LHCN-M2 (cell line): Measurements from ENCODE around the gene CHURC1. TPM values are rescaled to one million over a fixed set of nuclear protein-coding genes. Genes with fewer than 3 reads are reported as not detected.

Experiments
- DNase-seq: peaks from one replicate; pipeline ENCODE4 v3.0.0-alpha.2; 2012; ENCODE audit warnings: low read depth
- total RNA-seq: library from RNA; depleted of rRNA; stranded (reverse); fragments of >200 nt; gene quantifications from 2 replicates; pipeline ENCODE4 v1.2.3, GENCODE V29; 2014

Gene CHURC1
- total RNA-seq, 1 experiment from 2014 or later: 55.4 TPM

- DNase-seq: no peak
Observed at GRCh38 chr14:64956697-64957406, 42.6 kb downstream of the CHURC1 start.

GRCh38 chr14:64958201-64958600, 43.9 kb downstream of the CHURC1 start:
- no peak for DNase-seq

DNA sequence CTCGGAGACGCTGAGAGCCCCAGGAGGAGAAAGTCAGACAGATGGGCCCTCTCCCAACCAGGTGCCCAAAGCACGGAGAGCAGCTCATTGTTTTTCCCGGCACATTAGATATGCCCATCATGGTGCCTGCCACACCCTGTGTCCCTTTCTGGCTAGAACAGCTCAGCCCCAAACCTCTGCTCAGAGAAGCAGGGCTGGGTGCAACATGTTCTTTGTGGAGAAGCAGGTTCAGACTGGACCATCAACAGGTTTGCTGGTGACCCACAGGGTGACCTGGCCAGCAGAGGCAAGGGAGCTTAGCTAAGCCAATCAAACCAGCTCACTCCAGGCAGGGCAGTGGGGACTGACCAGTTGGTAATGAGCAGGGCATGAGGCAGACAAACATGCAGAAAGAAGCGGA, 44.5 kb downstream of the CHURC1 start:
- no peak for DNase-seq

DNA sequence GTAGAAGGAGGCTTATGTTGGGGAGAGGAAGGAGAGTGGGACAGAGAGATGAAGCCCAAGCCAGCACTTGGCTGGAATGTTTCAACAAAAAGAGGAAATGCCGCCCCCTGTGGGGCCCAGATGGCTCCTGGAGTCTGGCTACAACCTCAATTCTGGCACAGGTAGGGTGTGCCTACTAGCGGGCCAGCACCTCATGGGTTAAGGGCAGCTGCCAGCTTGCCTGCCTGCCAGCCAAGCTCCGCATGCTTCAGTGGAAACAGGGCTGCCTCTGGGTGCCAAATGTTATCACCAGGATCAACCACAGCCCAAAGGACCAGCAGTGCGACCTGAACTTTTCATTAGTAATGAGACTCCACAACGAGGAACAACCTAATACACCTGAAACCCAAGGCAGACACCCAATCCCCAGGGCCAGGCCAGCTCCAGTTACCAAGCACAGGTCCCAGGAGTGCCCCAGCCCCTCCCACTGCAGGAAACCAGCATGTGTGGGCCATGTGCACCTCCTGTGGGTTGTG, 46.6 kb downstream of the CHURC1 start:
- no peak for DNase-seq

DNA sequence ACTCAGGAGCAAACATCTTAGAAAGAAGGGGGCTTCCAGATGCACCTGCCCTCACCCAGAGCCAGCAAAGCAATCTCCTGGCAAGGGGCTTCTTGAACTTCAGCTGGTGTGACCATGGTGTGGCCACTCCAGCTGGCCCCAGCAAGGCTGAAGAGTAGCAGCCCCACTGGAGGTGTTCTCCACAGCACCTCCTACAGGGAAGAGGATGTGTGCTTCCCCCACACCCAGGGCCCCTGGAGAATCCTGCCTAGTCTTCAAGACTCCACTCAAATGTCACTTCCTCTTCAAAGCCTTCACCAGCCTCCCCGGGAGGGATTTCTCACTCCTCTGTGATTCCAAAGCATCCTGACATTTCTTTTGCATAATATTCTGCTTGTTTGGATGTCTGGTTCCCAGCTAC, 49.4 kb downstream of the CHURC1 start:
- no peak for DNase-seq

- DNase-seq: no peak
Observed at GRCh38 chr14:64965356-64966000, 51.2 kb downstream of the CHURC1 start.

DNA sequence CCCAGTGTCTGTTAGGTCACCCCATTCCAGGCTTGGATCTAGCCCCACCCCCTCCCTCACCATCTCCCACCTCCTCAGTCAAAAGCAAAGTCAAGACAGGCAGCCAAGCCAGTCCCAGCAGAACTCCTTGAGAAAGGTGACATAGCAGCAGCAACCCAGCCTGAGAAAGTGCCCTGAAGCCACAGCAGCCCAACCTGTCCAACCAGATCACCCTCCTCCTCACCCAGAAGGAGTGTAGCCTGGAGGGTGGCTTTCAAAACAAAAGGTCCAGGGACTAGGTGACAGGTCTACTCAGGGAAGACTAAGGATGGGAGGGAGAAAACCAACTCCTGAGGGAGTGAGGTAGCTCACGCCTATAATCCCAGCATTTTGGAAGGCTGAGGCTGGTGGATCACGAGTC, 52.7 kb downstream of the CHURC1 start:
- no peak for DNase-seq

DNA sequence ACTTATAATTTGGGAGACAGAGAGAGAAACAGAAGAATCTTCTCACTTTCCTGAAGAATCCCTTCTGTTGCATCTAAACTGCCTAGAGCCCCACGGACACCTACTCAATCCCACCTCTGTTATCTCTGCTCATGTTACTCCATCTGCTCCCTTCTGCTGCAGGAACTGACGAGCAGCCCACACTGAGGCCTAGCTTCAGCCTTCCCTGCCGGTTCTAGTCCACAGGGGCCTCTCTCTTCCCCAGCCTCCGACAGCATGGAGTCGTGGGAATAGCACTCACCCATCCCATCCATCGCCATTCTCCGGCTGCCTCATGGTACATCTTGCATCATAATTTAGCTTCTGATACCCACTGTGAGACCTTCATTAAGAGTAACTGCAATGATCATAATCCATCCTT, 53.9 kb downstream of the CHURC1 start:
- DNase-seq: no peak

- peak; percentile 36 for DNase-seq
Observed at GRCh38 chr14:64968651-64969050, 54.4 kb downstream of the CHURC1 start.

GRCh38 chr14:64970041-64970440, 55.8 kb downstream of the CHURC1 start:
- no peak for DNase-seq

- DNase-seq: peak; percentile 73
Observed at GRCh38 chr14:64970776-64971477, 56.7 kb downstream of the CHURC1 start.

DNA sequence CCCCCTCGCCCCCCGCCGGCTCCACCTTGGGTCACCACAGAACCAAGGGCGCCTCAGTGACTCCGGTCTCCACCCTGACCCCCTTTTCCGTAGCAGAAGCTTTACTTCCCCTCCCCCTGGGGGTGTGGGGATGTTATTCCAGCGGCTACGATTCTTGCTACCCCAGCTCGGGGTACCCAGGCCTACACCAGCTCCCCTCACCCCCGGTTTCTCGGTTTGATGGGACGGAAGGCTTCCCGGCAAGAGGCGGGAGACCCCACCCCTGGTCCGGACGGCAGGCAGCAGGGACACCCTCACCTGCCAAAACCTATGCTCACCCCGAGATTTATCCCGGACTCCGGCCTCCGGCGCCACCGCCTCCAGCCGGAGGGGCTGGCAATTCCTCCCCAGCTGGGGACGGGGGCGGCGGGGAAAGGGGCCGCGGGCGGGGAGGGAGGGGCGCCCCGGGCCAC, 57.3 kb downstream of the CHURC1 start:
- no peak for DNase-seq

- no peak for DNase-seq
Observed at GRCh38 chr14:64971943-64972791, 57.9 kb downstream of the CHURC1 start, which contains the start of gene RAB15. RAB15 (minus strand) TSS chr14:64972336; CDS start chr14:64972076, 260 bp downstream.

DNA sequence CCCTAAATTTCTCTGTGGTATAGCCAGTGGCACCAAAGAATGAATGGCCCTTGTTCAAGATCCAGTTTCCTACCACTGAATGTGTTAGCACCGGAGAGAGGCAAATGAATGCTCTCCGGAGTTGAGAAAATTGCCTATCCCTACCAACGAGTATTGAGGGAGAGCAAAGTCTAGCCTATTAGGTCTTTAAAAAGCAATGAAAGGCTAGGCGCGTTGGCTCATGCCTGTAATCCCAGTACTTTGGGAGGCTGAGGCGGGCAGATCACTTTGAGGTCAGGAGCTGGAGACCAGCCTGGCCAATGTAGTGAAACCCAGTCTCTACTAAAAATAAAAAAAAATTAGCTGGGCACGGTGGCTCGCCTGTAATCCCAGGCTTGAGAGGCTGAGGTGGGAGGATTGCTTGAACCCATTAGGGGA, 58.8 kb downstream of the CHURC1 start:
- no peak for DNase-seq

- no peak for DNase-seq
Observed at GRCh38 chr14:64973826-64974225, 59.6 kb downstream of the CHURC1 start.

- DNase-seq: no peak
Observed at GRCh38 chr14:64974563-64974962, 60.3 kb downstream of the CHURC1 start.

GRCh38 chr14:64979336-64980074, 65.2 kb downstream of the CHURC1 start:
- peak; percentile 78 for DNase-seq

GRCh38 chr14:64983439-64984310, 69.4 kb downstream of the CHURC1 start:
- peak; percentile 60 for DNase-seq
